Loucy (cell line): Measurements from ENCODE around the gene PDE11A.
A peak's percentile ranks its signal among the peaks of the same experiment; 100 is the strongest.
"Not testable (repeated sequence)": the region's sequence is repeated elsewhere in the genome, so short reads cannot be mapped to it uniquely, and the experiment has no call there.

Source experiments
- H2AFZ ChIP-seq: fragments of 200-600 bp; sonication (generic); 2 replicates; pipeline ENCODE4 v1.6.0; 2016; ENCODE audit warnings: antibody characterized with exemption, mild to moderate bottlenecking, low read length, moderate library complexity
- H3F3A ChIP-seq: fragments of 200-600 bp; 2 replicates; pipeline ENCODE4 v1.6.0; 2016; ENCODE audit warnings: antibody characterized with exemption, low read depth, mild to moderate bottlenecking
- H3K27me3 ChIP-seq: fragments of 200-600 bp; sonication (generic); 2 replicates; pipeline ENCODE4 v1.6.1; 2014; ENCODE audit warnings: low read length, mild to moderate bottlenecking; ENCODE audit not compliant: insufficient read depth, poor library complexity, severe bottlenecking
- H3K36me3 ChIP-seq: fragments of 200-600 bp; sonication (generic); 2 replicates; pipeline ENCODE4 v1.6.1; 2016; ENCODE audit warnings: low read length; ENCODE audit not compliant: insufficient read depth
- H3K4me1 ChIP-seq: fragments of 200-600 bp; sonication (generic); 2 replicates; pipeline ENCODE4 v1.5.1; 2014; ENCODE audit warnings: low read length, mild to moderate bottlenecking; ENCODE audit not compliant: insufficient read depth, poor library complexity, severe bottlenecking
- H3K4me2 ChIP-seq: fragments of 200-600 bp; sonication (generic); 2 replicates; pipeline ENCODE4 v1.6.0; 2014; ENCODE audit warnings: antibody characterized with exemption, low read length, low read depth, mild to moderate bottlenecking; ENCODE audit not compliant: poor library complexity, severe bottlenecking
- H3K4me3 ChIP-seq: fragments of 200-600 bp; sonication (generic); 2 replicates; pipeline ENCODE4 v1.5.1; 2014; ENCODE audit warnings: low read length, mild to moderate bottlenecking, mixed read lengths; ENCODE audit not compliant: poor library complexity, severe bottlenecking
- H3K79me2 ChIP-seq: fragments of 200-600 bp; sonication (generic); 2 replicates; pipeline ENCODE4 v1.6.1; 2014; ENCODE audit warnings: low read length; ENCODE audit not compliant: insufficient read depth
- H3K9ac ChIP-seq: fragments of 200-600 bp; sonication (generic); 2 replicates; pipeline ENCODE4 v1.6.0; 2014; ENCODE audit warnings: mild to moderate bottlenecking, low read depth, low read length, moderate library complexity; ENCODE audit not compliant: poor library complexity, severe bottlenecking
- H3K9me2 ChIP-seq: fragments of 200-600 bp; sonication (generic); replicated peaks from 2 replicates; pipeline ENCODE4 v1.6.1; 2016; ENCODE audit warnings: low read depth, low read length, mixed read lengths
- H3K9me3 ChIP-seq: fragments of 200-600 bp; sonication (generic); 2 replicates; pipeline ENCODE4 v1.6.1; 2014; ENCODE audit warnings: mild to moderate bottlenecking, antibody characterized with exemption, low read length, low read depth; ENCODE audit not compliant: insufficient read depth
- H4K20me1 ChIP-seq: fragments of 200-600 bp; sonication (generic); 2 replicates; pipeline ENCODE4 v1.6.0; 2014; ENCODE audit warnings: antibody characterized with exemption, low read length, mild to moderate bottlenecking; ENCODE audit not compliant: insufficient read depth, poor library complexity, severe bottlenecking
- CTCF ChIP-seq: fragments of 200-600 bp; sonication (generic); conservative IDR thresholded peaks from 2 replicates; pipeline ENCODE4 v1.5.1; 2014; ENCODE audit warnings: mild to moderate bottlenecking, antibody characterized with exemption, low read length
- EZH2phosphoT487 ChIP-seq: fragments of 200-600 bp; IDR thresholded peaks from 2 replicates; pipeline ENCODE4 v1.6.1; 2018; ENCODE audit warnings: antibody characterized with exemption, mild to moderate bottlenecking, moderate library complexity, borderline replicate concordance

Gene PDE11A

GRCh38 chr2:177796011-177796410 is 276.6 kb downstream of the PDE11A start:
- Histone ChIP-seq H3K4me1 (no peaks in the 10 kb centered on the region), H2AFZ (no peak overlapping the region), H3K4me2 (no peak overlapping the region), H3K4me3 (no peak overlapping the region), H3K9me2 (no peaks in the 10 kb centered on the region), H3K79me2 (no peaks in the 10 kb centered on the region), H3K36me3 (no peaks in the 10 kb centered on the region), H3F3A (no peaks in the 10 kb centered on the region), H3K9me3 (no peaks in the 10 kb centered on the region), H4K20me1 (no peaks in the 10 kb centered on the region), H3K27me3 (no peaks in the 10 kb centered on the region), H3K9ac (no peak overlapping the region)
- TF ChIP-seq CTCF (no peak), EZH2phosphoT487 (no peak)

DNA sequence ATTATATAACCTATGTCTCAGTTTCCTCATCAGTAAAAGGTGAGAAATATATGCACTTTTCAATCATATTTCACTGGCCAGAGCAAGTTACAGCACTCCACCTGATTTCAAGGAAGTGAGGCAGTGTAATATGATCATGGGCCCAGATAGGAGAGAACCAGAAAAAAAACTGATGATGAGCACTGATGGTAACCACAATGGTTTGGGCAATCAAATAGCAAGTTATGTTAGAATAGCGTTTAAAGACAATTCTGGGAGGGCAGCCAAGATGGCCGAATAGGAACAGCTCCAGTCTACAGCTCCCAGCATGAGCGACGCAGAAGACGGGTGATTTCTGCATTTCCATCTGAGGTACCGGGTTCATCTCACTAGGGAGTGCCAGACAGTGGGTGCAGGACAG is 287.4 kb downstream of the PDE11A start:
- H3K4me2 ChIP-seq, result peak overlapping the region; percentile 75
- peak overlapping the region; percentile 20 for H3K9ac ChIP-seq

DNA sequence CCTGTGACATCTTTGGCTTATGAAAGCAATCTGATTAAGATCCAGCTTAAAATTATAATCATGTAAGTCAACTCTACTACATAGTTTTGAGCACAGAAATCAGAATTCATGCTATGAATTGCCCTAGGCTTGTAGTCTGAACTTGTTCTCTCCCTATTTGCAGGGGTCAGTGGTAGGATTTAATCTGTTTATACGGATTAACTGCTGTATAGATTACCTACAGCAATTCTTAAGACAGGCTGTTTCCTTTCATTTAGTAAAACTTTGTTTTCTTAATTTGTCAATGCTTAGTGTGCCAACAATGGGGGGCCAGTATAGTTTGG is 287.9 kb downstream of the PDE11A start:
- H3K9ac ChIP-seq, result peak overlapping the region; percentile 20
- TF ChIP-seq CTCF (no peak), EZH2phosphoT487 (no peak)
- H3K4me3 ChIP-seq, result peak overlapping the region; percentile 65

More for the DNA sequence above, 287.4 kb downstream of the PDE11A start:
- Histone ChIP-seq H3K4me3 (peak overlapping the region; percentile 65), H2AFZ (peak overlapping the region; percentile 61; the same call in 1 of the 2 replicates), H3K4me1 (peaks cover 26% of the 10 kb centered on the region)
- not testable (repeated sequence) for H3K9me2 ChIP-seq, H3K9me3 ChIP-seq, H3K79me2 ChIP-seq, H3F3A ChIP-seq, H3K36me3 ChIP-seq, H3K27me3 ChIP-seq, H4K20me1 ChIP-seq

More for the DNA sequence above, 287.9 kb downstream of the PDE11A start:
- H3K9me3 ChIP-seq, result no peaks in the 10 kb centered on the region
- no peaks in the 10 kb centered on the region for H4K20me1 ChIP-seq
- no peaks in the 10 kb centered on the region for H3K27me3 ChIP-seq
- H3K79me2 ChIP-seq, result no peaks in the 10 kb centered on the region
- peak overlapping the region; percentile 61; the same call in 1 of the 2 replicates for H2AFZ ChIP-seq
- H3K4me1 ChIP-seq, result peaks cover 26% of the 10 kb centered on the region
- no peaks in the 10 kb centered on the region for H3F3A ChIP-seq
- H3K9me2 ChIP-seq, result no peaks in the 10 kb centered on the region
- peak overlapping the region; percentile 75 for H3K4me2 ChIP-seq
- no peaks in the 10 kb centered on the region for H3K36me3 ChIP-seq
